Nephron progenitor cell (in vitro differentiated cells): ENCODE results near the gene PDE6H.

ENCODE experiments used
- DNase-seq: peaks from one replicate; pipeline ENCODE4 v3.0.0; 2021
- H3K27ac Mint-ChIP-seq: 2 replicates; pipeline ENCODE4 v1.8.0; 2021; ENCODE audit warnings: mild to moderate bottlenecking, moderate library complexity, mixed read lengths
- H3K27me3 Mint-ChIP-seq: 2 replicates; pipeline ENCODE4 v1.8.0; 2021; ENCODE audit warnings: mild to moderate bottlenecking, low read depth, mixed read lengths; ENCODE audit not compliant: poor library complexity
- H3K36me3 Mint-ChIP-seq: 2 replicates; pipeline ENCODE4 v1.8.0; 2021; ENCODE audit warnings: low read depth, mixed read lengths
- H3K4me1 Mint-ChIP-seq: 2 replicates; pipeline ENCODE4 v1.8.0; 2021; ENCODE audit warnings: mixed read lengths
- H3K4me3 Mint-ChIP-seq: 2 replicates; pipeline ENCODE4 v1.8.0; 2021; ENCODE audit warnings: mild to moderate bottlenecking, moderate library complexity, mixed read lengths
- H3K9me3 Mint-ChIP-seq: 2 replicates; pipeline ENCODE4 v1.8.0; 2021; ENCODE audit warnings: mild to moderate bottlenecking, moderate library complexity, mixed read lengths
- TF ChIP-seq, protein P1 (sequence below): fragments of 200-600 bp; sonication (generic); IDR thresholded peaks from 2 replicates; pipeline ENCODE4 v1.5.0; 2021; ENCODE audit warnings: antibody characterized with exemption

Gene PDE6H

DNA sequence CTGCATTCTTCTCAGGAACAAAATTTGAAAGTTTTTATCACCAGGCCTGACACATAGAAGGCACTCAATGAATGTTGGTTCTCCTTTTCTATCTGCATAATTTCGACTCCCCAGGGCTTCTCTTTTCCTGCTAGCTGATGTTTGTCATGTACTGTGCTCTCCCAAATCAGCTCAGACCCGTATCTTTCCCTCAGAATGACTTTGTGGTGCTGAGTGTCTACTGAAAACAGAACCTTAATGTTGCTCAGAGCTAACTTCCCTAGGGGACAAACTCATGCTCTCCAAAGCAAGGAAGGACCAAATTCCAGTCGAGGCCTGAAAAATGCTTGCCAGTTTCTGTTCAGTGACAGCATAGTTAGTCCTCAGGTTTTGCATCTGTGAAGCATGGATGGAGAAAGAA lies 13.4 kb upstream of the PDE6H start:
- H3K9me3 Mint-ChIP-seq = no peaks in the 10 kb centered on the region
- no peak overlapping the region for H3K4me3 Mint-ChIP-seq
- no peaks in the 10 kb centered on the region for H3K36me3 Mint-ChIP-seq
- TF ChIP-seq, protein P1, sequence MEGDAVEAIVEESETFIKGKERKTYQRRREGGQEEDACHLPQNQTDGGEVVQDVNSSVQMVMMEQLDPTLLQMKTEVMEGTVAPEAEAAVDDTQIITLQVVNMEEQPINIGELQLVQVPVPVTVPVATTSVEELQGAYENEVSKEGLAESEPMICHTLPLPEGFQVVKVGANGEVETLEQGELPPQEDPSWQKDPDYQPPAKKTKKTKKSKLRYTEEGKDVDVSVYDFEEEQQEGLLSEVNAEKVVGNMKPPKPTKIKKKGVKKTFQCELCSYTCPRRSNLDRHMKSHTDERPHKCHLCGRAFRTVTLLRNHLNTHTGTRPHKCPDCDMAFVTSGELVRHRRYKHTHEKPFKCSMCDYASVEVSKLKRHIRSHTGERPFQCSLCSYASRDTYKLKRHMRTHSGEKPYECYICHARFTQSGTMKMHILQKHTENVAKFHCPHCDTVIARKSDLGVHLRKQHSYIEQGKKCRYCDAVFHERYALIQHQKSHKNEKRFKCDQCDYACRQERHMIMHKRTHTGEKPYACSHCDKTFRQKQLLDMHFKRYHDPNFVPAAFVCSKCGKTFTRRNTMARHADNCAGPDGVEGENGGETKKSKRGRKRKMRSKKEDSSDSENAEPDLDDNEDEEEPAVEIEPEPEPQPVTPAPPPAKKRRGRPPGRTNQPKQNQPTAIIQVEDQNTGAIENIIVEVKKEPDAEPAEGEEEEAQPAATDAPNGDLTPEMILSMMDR = no peak
- H3K4me1 Mint-ChIP-seq = peaks cover 5% of the 10 kb centered on the region
- peaks cover 13% of the 10 kb centered on the region for H3K27me3 Mint-ChIP-seq
- no peak overlapping the region for H3K27ac Mint-ChIP-seq
- DNase-seq = no peak

- Mint-ChIP-seq H3K4me3 (no peak overlapping the region), H3K36me3 (no peaks in the 10 kb centered on the region), H3K4me1 (peaks cover 5% of the 10 kb centered on the region), H3K27ac (no peak overlapping the region), H3K9me3 (no peaks in the 10 kb centered on the region), H3K27me3 (peaks cover 13% of the 10 kb centered on the region)
- TF ChIP-seq, protein P1 = no peak
- no peak for DNase-seq
Observed at GRCh38 chr12:14959916-14960496, 12.8 kb upstream of the PDE6H start.

DNA sequence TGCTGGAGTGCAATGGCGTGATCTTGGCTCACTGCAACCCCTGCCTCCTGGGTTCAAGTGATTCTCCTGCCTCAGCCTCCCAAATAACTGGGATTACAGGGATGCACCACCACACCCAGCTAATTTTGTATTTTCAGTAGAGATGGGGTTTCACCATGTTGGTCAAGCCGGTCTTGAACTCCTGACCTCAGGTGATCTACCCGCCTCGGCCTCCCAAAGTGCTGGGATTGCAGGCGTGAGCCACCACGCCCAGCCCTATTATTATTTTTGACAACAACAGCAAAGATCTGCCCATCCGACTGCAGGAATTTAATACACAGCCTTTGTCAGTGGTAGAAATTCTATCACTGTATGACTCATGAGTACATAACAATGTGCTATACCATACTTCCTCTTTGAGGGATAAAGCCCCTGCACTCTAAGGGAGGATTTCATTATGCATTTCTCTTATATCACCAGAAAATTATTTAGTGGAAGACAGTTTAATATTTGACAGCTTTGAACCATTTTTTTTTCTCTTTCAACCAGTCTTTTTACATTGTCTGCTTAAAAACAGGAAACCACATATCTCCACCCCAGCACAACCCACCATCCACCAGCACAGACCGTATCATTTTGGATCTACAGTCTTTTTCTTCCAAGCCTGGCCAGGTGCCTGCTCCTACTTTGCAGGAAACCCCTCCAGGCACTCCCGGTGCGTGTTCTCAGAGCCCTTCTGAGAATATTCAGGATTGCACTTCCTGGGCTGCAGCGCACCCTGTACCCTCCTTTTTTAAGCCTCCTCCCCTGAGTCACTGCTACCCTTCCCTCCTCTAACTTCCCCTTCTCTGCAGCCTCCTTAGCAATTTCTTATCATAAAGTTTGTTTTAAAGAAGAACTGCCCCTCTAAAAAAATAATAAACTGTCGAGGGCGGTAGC lies 12.0 kb upstream of the PDE6H start:
- no peak overlapping the region for H3K4me3 Mint-ChIP-seq
- DNase-seq = no peak
- no peak overlapping the region for H3K27ac Mint-ChIP-seq
- H3K27me3 Mint-ChIP-seq = peaks cover 13% of the 10 kb centered on the region
- H3K4me1 Mint-ChIP-seq = peaks cover 5% of the 10 kb centered on the region
- TF ChIP-seq, protein P1 = no peak
- H3K9me3 Mint-ChIP-seq = no peaks in the 10 kb centered on the region
- H3K36me3 Mint-ChIP-seq = no peaks in the 10 kb centered on the region

- Mint-ChIP-seq H3K4me3 (no peak within 1 kb of the TSS), H3K9me3 (no peaks in the 10 kb centered on the region), H3K27ac (no peak within 1 kb of the TSS), H3K36me3 (no peaks in the 10 kb centered on the region), H3K4me1 (peaks cover 5% of the 10 kb centered on the region), H3K27me3 (peaks cover 16% of the 10 kb centered on the region)
- TF ChIP-seq, protein P1 = no peak
- DNase-seq = no peak
Observed at GRCh38 chr12:14961466-14962152, 11.2 kb upstream of the PDE6H start, which contains the start of gene ARHGDIB. ARHGDIB (minus strand) TSS chr12:14961601; CDS start chr12:14950712, 10,889 bp downstream.

GRCh38 chr12:14962153-14962539 lies 10.7 kb upstream of the PDE6H start:
- Mint-ChIP-seq H3K27me3 (peaks cover 16% of the 10 kb centered on the region), H3K9me3 (no peaks in the 10 kb centered on the region), H3K36me3 (no peaks in the 10 kb centered on the region), H3K4me1 (peaks cover 5% of the 10 kb centered on the region), H3K27ac (no peak overlapping the region), H3K4me3 (no peak overlapping the region)
- DNase-seq = no peak
- TF ChIP-seq, protein P1 = no peak
